GM08714 (cell line): Measurements from ENCODE around the gene WNT6.
A peak's percentile ranks its signal among the peaks of the same experiment; 100 is the strongest.

Experiments used
- H3K4me3 ChIP-seq: fragments of 200-500 bp; sonication (Bioruptor generic); 2 replicates; pipeline ENCODE4 v1.5.1; 2014; ENCODE audit warnings: mild to moderate bottlenecking, low read length, inconsistent platforms
- ZNF274 ChIP-seq: IDR thresholded peaks from 2 replicates; pipeline ENCODE4 v1.6.1; 2012; ENCODE audit warnings: mild to moderate bottlenecking, low read depth, low read length

WNT6 gene

DNA sequence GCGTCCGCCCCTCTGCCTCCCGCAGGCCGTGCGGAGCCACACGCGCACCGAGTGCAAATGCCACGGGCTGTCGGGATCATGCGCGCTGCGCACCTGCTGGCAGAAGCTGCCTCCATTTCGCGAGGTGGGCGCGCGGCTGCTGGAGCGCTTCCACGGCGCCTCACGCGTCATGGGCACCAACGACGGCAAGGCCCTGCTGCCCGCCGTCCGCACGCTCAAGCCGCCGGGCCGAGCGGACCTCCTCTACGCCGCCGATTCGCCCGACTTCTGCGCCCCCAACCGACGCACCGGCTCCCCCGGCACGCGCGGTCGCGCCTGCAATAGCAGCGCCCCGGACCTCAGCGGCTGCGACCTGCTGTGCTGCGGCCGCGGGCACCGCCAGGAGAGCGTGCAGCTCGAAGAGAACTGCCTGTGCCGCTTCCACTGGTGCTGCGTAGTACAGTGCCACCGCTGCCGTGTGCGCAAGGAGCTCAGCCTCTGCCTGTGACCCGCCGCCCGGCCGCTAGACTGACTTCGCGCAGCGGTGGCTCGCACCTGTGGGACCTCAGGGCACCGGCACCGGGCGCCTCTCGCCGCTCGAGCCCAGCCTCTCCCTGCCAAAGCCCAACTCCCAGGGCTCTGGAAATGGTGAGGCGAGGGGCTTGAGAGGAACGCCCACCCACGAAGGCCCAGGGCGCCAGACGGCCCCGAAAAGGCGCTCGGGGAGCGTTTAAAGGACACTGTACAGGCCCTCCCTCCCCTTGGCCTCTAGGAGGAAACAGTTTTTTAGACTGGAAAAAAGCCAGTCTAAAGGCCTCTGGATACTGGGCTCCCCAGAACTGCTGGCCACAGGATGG is 14.0 kb downstream of the WNT6 start:
- TF ChIP-seq ZNF274: no peak
- no peak overlapping the region for H3K4me3 ChIP-seq

- H3K4me3 ChIP-seq: no peak overlapping the region
- TF ChIP-seq ZNF274: no peak
Observed at GRCh38 chr2:218875692-218876246, 16.2 kb downstream of the WNT6 start.

DNA sequence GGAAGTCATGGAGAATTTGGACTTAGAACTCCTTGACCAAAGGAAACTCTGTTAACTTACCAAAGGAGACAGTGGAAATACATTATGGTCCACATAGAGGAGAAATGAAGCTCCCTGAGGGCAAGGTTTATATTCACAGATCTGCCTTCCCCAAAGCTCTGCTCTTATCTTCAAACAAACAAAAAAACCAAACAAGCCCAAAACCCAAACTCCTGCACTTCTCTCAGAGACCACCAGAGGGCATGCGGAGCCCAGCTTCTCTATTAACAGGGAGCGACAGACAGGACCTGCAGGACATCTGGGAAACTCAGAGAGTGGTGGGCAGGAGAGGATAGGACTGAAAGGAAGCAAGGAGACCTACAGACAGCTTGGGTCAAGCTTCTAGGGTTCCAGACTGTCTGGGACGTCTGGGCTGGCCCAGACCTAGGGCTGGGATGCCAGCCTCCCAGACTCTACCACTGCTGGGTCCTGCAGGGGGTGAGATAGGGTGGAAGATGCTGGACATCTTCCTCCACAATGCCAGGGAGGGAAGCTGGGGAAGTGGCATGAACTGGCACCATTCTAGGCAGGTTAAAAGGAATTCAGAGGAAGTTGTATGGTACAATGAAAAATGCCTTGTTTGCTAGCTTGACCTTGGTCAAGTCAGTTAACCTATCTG is 17.1 kb downstream of the WNT6 start:
- no peak overlapping the region for H3K4me3 ChIP-seq

GRCh38 chr2:218877331-218877730 is 17.7 kb downstream of the WNT6 start:
- TF ChIP-seq ZNF274: no peak
- no peak overlapping the region for H3K4me3 ChIP-seq

More for the DNA sequence above, 17.1 kb downstream of the WNT6 start:
- TF ChIP-seq ZNF274: no peak

DNA sequence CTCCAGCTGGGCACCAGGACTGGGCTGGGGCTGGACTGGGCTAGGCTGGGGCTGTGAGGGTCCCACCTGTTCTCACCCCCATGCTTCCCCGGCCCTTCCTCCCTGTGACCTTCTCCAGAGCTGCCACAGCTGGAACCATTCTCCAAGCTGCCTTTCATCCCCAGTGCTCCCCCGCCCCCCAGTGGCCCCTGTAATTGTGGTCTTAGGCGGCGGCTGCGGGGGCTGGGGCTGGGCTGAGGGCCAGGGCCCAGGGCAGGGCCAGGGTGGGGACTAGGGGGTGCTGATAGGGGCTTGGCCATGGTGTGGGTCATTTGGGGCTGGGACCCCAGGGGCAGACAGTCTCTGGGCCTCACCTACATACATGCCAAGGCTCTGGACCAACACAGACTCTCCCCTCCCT is 18.3 kb downstream of the WNT6 start:
- no peak overlapping the region for H3K4me3 ChIP-seq
- no peak for TF ChIP-seq ZNF274

DNA sequence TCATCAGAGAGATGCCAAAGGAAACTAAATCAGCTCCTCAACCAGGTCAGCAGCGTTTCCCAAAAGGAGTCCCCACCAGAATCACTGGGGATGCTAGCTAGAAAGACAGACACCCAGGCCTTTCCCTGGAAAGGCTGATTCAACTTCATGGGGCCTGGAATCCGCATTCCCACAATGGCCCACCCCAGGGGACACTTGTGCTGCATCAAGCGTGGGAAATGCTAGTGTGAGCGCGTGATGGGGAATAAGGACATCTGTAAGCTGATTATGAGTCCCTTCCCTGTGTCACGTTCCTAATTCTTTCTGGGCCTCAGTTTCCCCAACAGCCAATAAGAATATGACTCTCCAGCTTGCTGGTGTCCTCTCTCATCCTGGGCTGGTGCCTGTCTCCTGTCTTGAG is 18.9 kb downstream of the WNT6 start:
- no peak overlapping the region for H3K4me3 ChIP-seq
- no peak for TF ChIP-seq ZNF274

- H3K4me3 ChIP-seq: no peak overlapping the region
- TF ChIP-seq ZNF274: no peak
Observed at GRCh38 chr2:218878926-218879761, 19.5 kb downstream of the WNT6 start.

GRCh38 chr2:218879776-218880101 is 20.1 kb downstream of the WNT6 start:
- H3K4me3 ChIP-seq: no peak overlapping the region; the same call in 1 of the 2 replicates
- no peak for TF ChIP-seq ZNF274

GRCh38 chr2:218880102-218880858 is 20.7 kb downstream of the WNT6 start, which contains the start of gene WNT10A:
WNT10A (plus strand) TSS chr2:218880852; CDS start chr2:218880996, 144 bp downstream.
- TF ChIP-seq ZNF274: no peak
- peak within 1 kb of the TSS; percentile 18; the same call in 1 of the 2 replicates for H3K4me3 ChIP-seq

GRCh38 chr2:218880859-218881594 is 21.4 kb downstream of the WNT6 start:
- no peak for TF ChIP-seq ZNF274
- H3K4me3 ChIP-seq: peak overlapping the region; percentile 18; the same call in 1 of the 2 replicates

GRCh38 chr2:218881744-218882460 is 22.3 kb downstream of the WNT6 start:
- no peak overlapping the region for H3K4me3 ChIP-seq
- TF ChIP-seq ZNF274: no peak

- H3K4me3 ChIP-seq: no peak overlapping the region
- TF ChIP-seq ZNF274: no peak
Observed at GRCh38 chr2:218882461-218882816, 22.8 kb downstream of the WNT6 start.
